Central memory CD8-positive, alpha-beta T cell (primary cell): ENCODE results near the gene GTF2H3.

ENCODE experiments used
- ATAC-seq: fragments of 150-1000 bp; cut with Tn5 transposase; replicated peaks from 2 replicates; pipeline ENCODE4 v1.10.0; 2022; ENCODE audit warnings: mild to moderate bottlenecking, moderate FRiP score, moderate number of reproducible peaks; ENCODE audit not compliant: poor library complexity, severe bottlenecking; ENCODE audit errors: extremely low read depth
- DNase-seq, 2 donors: peaks; one replicate each; pipeline ENCODE4 v3.0.0; 2021; ENCODE audit warnings: low spot score in 2 of 2
- H3K27ac Mint-ChIP-seq: one replicate; pipeline ENCODE4 v1.8.0; 2022; ENCODE audit warnings: low read depth, mild to moderate bottlenecking, moderate library complexity, mixed read lengths
- H3K27me3 Mint-ChIP-seq: one replicate; pipeline ENCODE4 v1.8.0; 2022; ENCODE audit warnings: mixed read lengths
- H3K36me3 Mint-ChIP-seq: one replicate; pipeline ENCODE4 v1.8.0; 2022; ENCODE audit warnings: mild to moderate bottlenecking, moderate library complexity, mixed read lengths; ENCODE audit not compliant: insufficient read depth
- H3K4me1 Mint-ChIP-seq: one replicate; pipeline ENCODE4 v1.8.0; 2022; ENCODE audit warnings: mixed read lengths
- H3K4me3 Mint-ChIP-seq: one replicate; pipeline ENCODE4 v1.8.0; 2022; ENCODE audit warnings: mild to moderate bottlenecking, moderate library complexity, mixed read lengths
- H3K9me3 Mint-ChIP-seq: one replicate; pipeline ENCODE4 v1.8.0; 2022; ENCODE audit warnings: mixed read lengths

The GTF2H3 gene

GRCh38 chr12:123656392-123656791 is 22.8 kb downstream of the GTF2H3 start:
- Mint-ChIP-seq H3K4me3 (no peak overlapping the region), H3K27me3 (no peaks in the 10 kb centered on the region), H3K36me3 (peaks cover 30% of the 10 kb centered on the region), H3K9me3 (no peaks in the 10 kb centered on the region), H3K27ac (no peak overlapping the region), H3K4me1 (no peaks in the 10 kb centered on the region)
- no peak for DNase-seq
- no peak for ATAC-seq

GRCh38 chr12:123657211-123657610 is 23.6 kb downstream of the GTF2H3 start:
- Mint-ChIP-seq H3K36me3 (peaks cover 27% of the 10 kb centered on the region), H3K4me3 (no peak overlapping the region), H3K9me3 (no peaks in the 10 kb centered on the region), H3K27ac (no peak overlapping the region), H3K4me1 (no peaks in the 10 kb centered on the region), H3K27me3 (no peaks in the 10 kb centered on the region)
- DNase-seq (no peak), ATAC-seq (no peak)

- peak overlapping the region; percentile 42 for H3K27ac Mint-ChIP-seq
- ATAC-seq (no peak), DNase-seq (no peak)
- H3K27me3 Mint-ChIP-seq, result no peaks in the 10 kb centered on the region
- no peak overlapping the region for H3K4me3 Mint-ChIP-seq
- no peaks in the 10 kb centered on the region for H3K4me1 Mint-ChIP-seq
- H3K9me3 Mint-ChIP-seq, result no peaks in the 10 kb centered on the region
- peaks cover 21% of the 10 kb centered on the region for H3K36me3 Mint-ChIP-seq
Observed at GRCh38 chr12:123659996-123660727, 26.5 kb downstream of the GTF2H3 start.

- no peak for DNase-seq
- Mint-ChIP-seq H3K27me3 (no peaks in the 10 kb centered on the region), H3K36me3 (peaks cover 2% of the 10 kb centered on the region), H3K27ac (no peak overlapping the region), H3K9me3 (no peaks in the 10 kb centered on the region), H3K4me1 (peaks cover 8% of the 10 kb centered on the region), H3K4me3 (no peak overlapping the region)
- ATAC-seq, result no peak
Observed at GRCh38 chr12:123667771-123668170, 34.1 kb downstream of the GTF2H3 start.

- no peaks in the 10 kb centered on the region for H3K27me3 Mint-ChIP-seq
- H3K4me3 Mint-ChIP-seq, result peak within 1 kb of the TSS; percentile 77
- peaks cover 13% of the 10 kb centered on the region for H3K4me1 Mint-ChIP-seq
- ATAC-seq, result peak; percentile 100
- H3K27ac Mint-ChIP-seq, result peak within 1 kb of the TSS; percentile 44
- peak; percentile 86 to 89 for DNase-seq
- peaks cover 10% of the 10 kb centered on the region for H3K36me3 Mint-ChIP-seq
- H3K9me3 Mint-ChIP-seq, result no peaks in the 10 kb centered on the region
Observed at GRCh38 chr12:123670882-123671728, 37.5 kb downstream of the GTF2H3 start, which contains the start of gene TCTN2. TSS of gene TCTN2 (plus strand) at chr12:123671113. CDS start at chr12:123671241, 128 bp downstream.

GRCh38 chr12:123671876-123672275 is 38.2 kb downstream of the GTF2H3 start:
- H3K4me3 Mint-ChIP-seq, result peak overlapping the region; percentile 77
- no peak for DNase-seq
- ATAC-seq, result no peak
- H3K27me3 Mint-ChIP-seq, result no peaks in the 10 kb centered on the region
- peaks cover 10% of the 10 kb centered on the region for H3K36me3 Mint-ChIP-seq
- no peak overlapping the region for H3K27ac Mint-ChIP-seq
- H3K4me1 Mint-ChIP-seq, result peaks cover 13% of the 10 kb centered on the region
- H3K9me3 Mint-ChIP-seq, result no peaks in the 10 kb centered on the region

GRCh38 chr12:123675436-123675835 is 41.8 kb downstream of the GTF2H3 start:
- no peak for DNase-seq
- ATAC-seq, result no peak
- peaks cover 13% of the 10 kb centered on the region for H3K4me1 Mint-ChIP-seq
- H3K4me3 Mint-ChIP-seq, result no peak overlapping the region
- peaks cover 20% of the 10 kb centered on the region for H3K36me3 Mint-ChIP-seq
- no peaks in the 10 kb centered on the region for H3K9me3 Mint-ChIP-seq
- no peak overlapping the region for H3K27ac Mint-ChIP-seq
- H3K27me3 Mint-ChIP-seq, result no peaks in the 10 kb centered on the region

GRCh38 chr12:123676616-123677320 is 43.1 kb downstream of the GTF2H3 start:
- Mint-ChIP-seq H3K36me3 (peaks cover 22% of the 10 kb centered on the region), H3K27ac (no peak overlapping the region), H3K27me3 (no peaks in the 10 kb centered on the region), H3K9me3 (no peaks in the 10 kb centered on the region), H3K4me1 (peaks cover 10% of the 10 kb centered on the region), H3K4me3 (no peak overlapping the region)
- ATAC-seq (no peak), DNase-seq (no peak)

GRCh38 chr12:123678981-123679380 is 45.4 kb downstream of the GTF2H3 start:
- no peak for DNase-seq
- Mint-ChIP-seq H3K27ac (no peak overlapping the region), H3K27me3 (no peaks in the 10 kb centered on the region), H3K4me1 (peaks cover 5% of the 10 kb centered on the region), H3K36me3 (peaks cover 24% of the 10 kb centered on the region), H3K9me3 (no peaks in the 10 kb centered on the region), H3K4me3 (no peak overlapping the region)
- no peak for ATAC-seq

- Mint-ChIP-seq H3K27me3 (no peaks in the 10 kb centered on the region), H3K4me3 (no peak overlapping the region), H3K4me1 (no peaks in the 10 kb centered on the region), H3K27ac (no peak overlapping the region), H3K9me3 (no peaks in the 10 kb centered on the region), H3K36me3 (peaks cover 20% of the 10 kb centered on the region)
- DNase-seq (no peak), ATAC-seq (no peak)
Observed at GRCh38 chr12:123681605-123682004, 48.0 kb downstream of the GTF2H3 start.

- Mint-ChIP-seq H3K36me3 (peaks cover 18% of the 10 kb centered on the region), H3K9me3 (no peaks in the 10 kb centered on the region), H3K4me1 (no peaks in the 10 kb centered on the region)
Observed at GRCh38 chr12:123683964-123684363, 50.3 kb downstream of the GTF2H3 start.

GRCh38 chr12:123686636-123687190 is 53.1 kb downstream of the GTF2H3 start:
- ATAC-seq (no peak), DNase-seq (no peak)
- Mint-ChIP-seq H3K27me3 (no peaks in the 10 kb centered on the region), H3K9me3 (no peaks in the 10 kb centered on the region), H3K4me1 (no peaks in the 10 kb centered on the region), H3K4me3 (no peak overlapping the region), H3K27ac (no peak overlapping the region), H3K36me3 (peaks cover 12% of the 10 kb centered on the region)

More at GRCh38 chr12:123683964-123684363, 50.3 kb downstream of the GTF2H3 start:
- no peak overlapping the region for H3K4me3 Mint-ChIP-seq
- ATAC-seq (no peak), DNase-seq (no peak)
- H3K27me3 Mint-ChIP-seq, result no peaks in the 10 kb centered on the region
- no peak overlapping the region for H3K27ac Mint-ChIP-seq
